HEK293T (cell line): Measurements from ENCODE around the gene TMEM117.

Experiments
- ARNT ChIP-seq: fragments of 450-650 bp; IDR thresholded peaks from 2 replicates; pipeline ENCODE4 v1.6.1; 2017; ENCODE audit warnings: mild to moderate bottlenecking
- BHLHE40 ChIP-seq: fragments of 450-650 bp; IDR thresholded peaks from 2 replicates; pipeline ENCODE4 v1.6.1; 2016; ENCODE audit warnings: mild to moderate bottlenecking, moderate library complexity, borderline replicate concordance
- CTBP1 ChIP-seq: fragments of 450-650 bp; IDR thresholded peaks from 2 replicates; pipeline ENCODE4 v1.6.1; 2016; ENCODE audit warnings: borderline replicate concordance
- ELF4 ChIP-seq: fragments of 450-650 bp; IDR thresholded peaks from 2 replicates; pipeline ENCODE4 v1.6.1; 2017; ENCODE audit warnings: antibody characterized with exemption
- FOXK2 ChIP-seq: fragments of 450-650 bp; IDR thresholded peaks from 2 replicates; pipeline ENCODE4 v1.6.1; 2016; ENCODE audit warnings: mild to moderate bottlenecking
- HDGF ChIP-seq: fragments of 450-650 bp; IDR thresholded peaks from 2 replicates; pipeline ENCODE4 v1.6.1; 2017; ENCODE audit warnings: antibody characterized with exemption, borderline replicate concordance
- L3MBTL2 ChIP-seq: fragments of 450-650 bp; conservative IDR thresholded peaks from 2 replicates; pipeline ENCODE4 v1.6.1; 2016; ENCODE audit warnings: mild to moderate bottlenecking
- SP1 ChIP-seq: fragments of 450-650 bp; IDR thresholded peaks from 2 replicates; pipeline ENCODE4 v1.6.1; 2017
- SUZ12 ChIP-seq: fragments of 450-650 bp; IDR thresholded peaks from 2 replicates; pipeline ENCODE4 v1.6.1; 2016; ENCODE audit warnings: mild to moderate bottlenecking
- TARDBP ChIP-seq: fragments of 450-650 bp; IDR thresholded peaks from 2 replicates; pipeline ENCODE4 v1.6.1; 2016
- ZNF384 ChIP-seq: fragments of 450-650 bp; IDR thresholded peaks from 2 replicates; pipeline ENCODE4 v1.6.1; 2016

GRCh38 chr12:43880547-43880946 lies 44.7 kb downstream of the TMEM117 start:
- TF ChIP-seq TARDBP (no peak), FOXK2 (no peak), HDGF (no peak), SUZ12 (no peak), ARNT (no peak), SP1 (no peak), ELF4 (no peak), ZNF384 (no peak), BHLHE40 (no peak), CTBP1 (0 out of 2 replicates have a peak, but pooled peaks have one; percentile 6), L3MBTL2 (no peak)
